Calu3 (cell line): ENCODE measurements around the gene PCCB. TPM values are rescaled to one million over a fixed set of nuclear protein-coding genes. Genes with fewer than 3 reads are reported as not detected.

Source experiments
- BruUV-seq: library from RNA; stranded (reverse); fragments of 400-500 nt; replicated peaks from 2 replicates; lab custom pipeline; 2021; lab: Mats Ljungman, UMichigan
- CTCF ChIA-PET: fragments of 300-600 bp; sonication (Branson Sonifier 250); formaldehyde crosslinking; loops from one replicate; lab custom pipeline; 2022; ENCODE audit warnings: antibody characterized with exemption; lab: Charles Lee
- DNase-seq: peaks from one replicate; pipeline ENCODE4 v3.0.0; 2022
- H3K27ac Mint-ChIP-seq: one replicate; pipeline ENCODE4 v1.8.0; 2022; ENCODE audit warnings: mixed read lengths; ENCODE audit not compliant: unreplicated experiment
- H3K27me3 Mint-ChIP-seq: one replicate; pipeline ENCODE4 v1.8.0; 2022; ENCODE audit warnings: mixed read lengths; ENCODE audit not compliant: unreplicated experiment
- H3K36me3 Mint-ChIP-seq: one replicate; pipeline ENCODE4 v1.8.0; 2022; ENCODE audit warnings: mild to moderate bottlenecking, moderate library complexity, mixed read lengths; ENCODE audit not compliant: insufficient read depth, unreplicated experiment
- H3K4me1 Mint-ChIP-seq: one replicate; pipeline ENCODE4 v1.8.0; 2022; ENCODE audit warnings: mild to moderate bottlenecking, low read depth, mixed read lengths; ENCODE audit not compliant: unreplicated experiment
- H3K4me3 Mint-ChIP-seq: one replicate; pipeline ENCODE4 v1.8.0; 2022; ENCODE audit warnings: mild to moderate bottlenecking, low read depth, moderate library complexity, mixed read lengths; ENCODE audit not compliant: unreplicated experiment
- H3K9me3 Mint-ChIP-seq: one replicate; pipeline ENCODE4 v1.8.0; 2022; ENCODE audit warnings: low read depth, mixed read lengths; ENCODE audit not compliant: unreplicated experiment
- intact Hi-C: fragments of 100-400 bp; cut with micrococcal nuclease; formaldehyde crosslinking; loops from one replicate; pipeline ENCODE4 v1.10.0; 2022; ENCODE audit not compliant: unreplicated experiment
- total RNA-seq: library from RNA; stranded (reverse); gene quantifications from 2 replicates; pipeline ENCODE4 v1.2.3, GENCODE V29; 2022
- TF ChIP-seq, protein P1 (sequence below): fragments of 200-600 bp; IDR thresholded peaks from one replicate; pipeline ENCODE4 v1.8.0; 2022; ENCODE audit warnings: antibody characterized with exemption; ENCODE audit not compliant: unreplicated experiment

PCCB gene
- total RNA-seq, 1 experiment from 2014 or later = 52.3 TPM

DNA sequence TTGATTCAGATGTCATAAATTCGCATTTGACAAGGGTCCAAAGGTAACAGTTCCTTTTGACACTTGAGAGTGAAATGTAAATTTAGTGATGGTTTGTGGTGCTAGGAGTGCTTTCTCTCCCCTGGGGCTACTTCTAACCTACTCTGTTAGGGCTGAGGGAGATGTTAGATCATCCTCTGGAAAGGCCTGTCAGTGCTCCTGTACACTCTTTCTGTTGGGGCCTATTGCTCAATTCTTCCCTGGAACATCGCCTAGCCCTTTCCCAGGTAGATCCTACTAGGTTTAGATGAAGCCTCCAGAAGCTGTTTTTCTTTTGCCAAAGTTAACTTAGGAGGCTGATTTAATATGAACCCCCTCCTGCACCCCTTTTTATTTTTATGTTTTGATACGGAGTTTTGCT lies 1.4 kb downstream of the PCCB start:
- peak overlapping the region; percentile 89 for H3K4me3 Mint-ChIP-seq
- no peaks in the 10 kb centered on the region for H3K9me3 Mint-ChIP-seq
- intact Hi-C loops = loop anchor here (5.0 kb wide), 1 partner anchor 109 kb away; no protein-coding TSS in a partner anchor
- peaks cover 26% of the 10 kb centered on the region for H3K4me1 Mint-ChIP-seq
- peaks cover 18% of the 10 kb centered on the region for H3K36me3 Mint-ChIP-seq
- H3K27me3 Mint-ChIP-seq = no peaks in the 10 kb centered on the region
- TF ChIP-seq, protein P1, sequence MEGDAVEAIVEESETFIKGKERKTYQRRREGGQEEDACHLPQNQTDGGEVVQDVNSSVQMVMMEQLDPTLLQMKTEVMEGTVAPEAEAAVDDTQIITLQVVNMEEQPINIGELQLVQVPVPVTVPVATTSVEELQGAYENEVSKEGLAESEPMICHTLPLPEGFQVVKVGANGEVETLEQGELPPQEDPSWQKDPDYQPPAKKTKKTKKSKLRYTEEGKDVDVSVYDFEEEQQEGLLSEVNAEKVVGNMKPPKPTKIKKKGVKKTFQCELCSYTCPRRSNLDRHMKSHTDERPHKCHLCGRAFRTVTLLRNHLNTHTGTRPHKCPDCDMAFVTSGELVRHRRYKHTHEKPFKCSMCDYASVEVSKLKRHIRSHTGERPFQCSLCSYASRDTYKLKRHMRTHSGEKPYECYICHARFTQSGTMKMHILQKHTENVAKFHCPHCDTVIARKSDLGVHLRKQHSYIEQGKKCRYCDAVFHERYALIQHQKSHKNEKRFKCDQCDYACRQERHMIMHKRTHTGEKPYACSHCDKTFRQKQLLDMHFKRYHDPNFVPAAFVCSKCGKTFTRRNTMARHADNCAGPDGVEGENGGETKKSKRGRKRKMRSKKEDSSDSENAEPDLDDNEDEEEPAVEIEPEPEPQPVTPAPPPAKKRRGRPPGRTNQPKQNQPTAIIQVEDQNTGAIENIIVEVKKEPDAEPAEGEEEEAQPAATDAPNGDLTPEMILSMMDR = no peak
- peak overlapping the region; percentile 58 for H3K27ac Mint-ChIP-seq
- no peak for DNase-seq
- CTCF ChIA-PET = interaction anchor here (0.6 to 1.5 kb wide), 4 partner anchors 13 to 501 kb away, joined by 3 to 6 read pairs (median 4); partner anchors contain the start of gene STAG1
- BruUV-seq = no TSS peak

DNA sequence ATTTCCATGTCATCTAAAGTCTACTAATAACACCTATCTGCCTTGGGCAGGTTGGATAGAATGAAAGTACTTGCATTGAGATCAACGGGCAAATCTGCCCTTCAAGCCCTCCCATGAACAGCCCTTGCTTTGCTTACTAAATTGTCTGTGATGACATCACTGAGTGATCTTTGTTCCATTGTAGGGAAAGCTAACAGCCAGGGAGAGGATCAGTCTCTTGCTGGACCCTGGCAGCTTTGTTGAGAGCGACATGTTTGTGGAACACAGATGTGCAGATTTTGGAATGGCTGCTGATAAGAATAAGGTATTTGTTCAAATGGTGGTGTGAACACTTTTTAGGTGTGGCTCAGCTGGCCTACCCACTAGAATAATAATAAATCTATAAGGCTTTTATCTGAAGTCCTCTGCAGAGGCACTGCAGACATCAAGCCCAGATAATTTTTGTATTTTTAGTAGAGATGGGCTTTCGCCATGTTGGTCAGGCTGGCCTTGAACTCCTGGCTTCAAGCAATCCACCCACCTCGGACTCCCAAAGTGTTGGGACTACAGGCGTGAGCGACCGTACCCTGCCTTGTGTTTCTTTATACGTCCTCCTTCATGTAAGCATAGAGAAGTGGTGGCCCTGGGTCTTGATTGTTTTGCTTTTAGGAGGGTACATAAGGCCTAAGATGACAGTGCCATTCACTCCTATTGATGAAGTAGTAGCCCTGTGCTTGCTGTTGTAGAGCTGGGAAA lies 5.7 kb downstream of the PCCB start:
- no TSS peak for BruUV-seq
- Mint-ChIP-seq H3K4me1 (peaks cover 11% of the 10 kb centered on the region), H3K4me3 (no peak overlapping the region), H3K36me3 (peaks cover 6% of the 10 kb centered on the region), H3K9me3 (no peaks in the 10 kb centered on the region), H3K27me3 (no peaks in the 10 kb centered on the region), H3K27ac (no peak overlapping the region)
- CTCF ChIA-PET = no interaction called here
- intact Hi-C loops = no loop called here
- TF ChIP-seq, protein P1 = no peak
- DNase-seq = no peak

DNA sequence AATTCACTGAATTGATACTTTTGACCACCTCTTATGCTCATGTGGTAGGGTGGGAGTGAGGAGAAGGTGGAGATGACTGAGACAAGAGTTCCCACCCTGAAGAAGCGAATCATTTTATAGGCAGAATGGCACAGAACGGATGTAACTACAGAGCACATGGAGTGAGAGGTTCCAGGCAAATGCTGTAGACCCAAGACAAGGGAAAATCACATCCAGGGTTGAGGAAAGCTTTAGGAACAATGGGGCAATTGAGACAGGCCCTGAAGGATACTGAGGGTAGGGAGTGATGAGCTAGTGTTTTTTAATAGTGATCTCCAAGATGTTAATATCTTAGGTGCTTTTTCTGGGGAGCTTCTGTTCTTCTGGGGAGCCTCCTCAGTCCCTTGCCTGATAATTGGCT lies 8.1 kb downstream of the PCCB start:
- DNase-seq = no peak
- peaks cover 7% of the 10 kb centered on the region for H3K36me3 Mint-ChIP-seq
- intact Hi-C loops = no loop called here
- no peak overlapping the region for H3K27ac Mint-ChIP-seq
- H3K4me3 Mint-ChIP-seq = no peak overlapping the region
- TF ChIP-seq, protein P1 = no peak
- BruUV-seq = no TSS peak
- no peaks in the 10 kb centered on the region for H3K9me3 Mint-ChIP-seq
- CTCF ChIA-PET = no interaction called here
- H3K4me1 Mint-ChIP-seq = no peaks in the 10 kb centered on the region
- no peaks in the 10 kb centered on the region for H3K27me3 Mint-ChIP-seq

DNA sequence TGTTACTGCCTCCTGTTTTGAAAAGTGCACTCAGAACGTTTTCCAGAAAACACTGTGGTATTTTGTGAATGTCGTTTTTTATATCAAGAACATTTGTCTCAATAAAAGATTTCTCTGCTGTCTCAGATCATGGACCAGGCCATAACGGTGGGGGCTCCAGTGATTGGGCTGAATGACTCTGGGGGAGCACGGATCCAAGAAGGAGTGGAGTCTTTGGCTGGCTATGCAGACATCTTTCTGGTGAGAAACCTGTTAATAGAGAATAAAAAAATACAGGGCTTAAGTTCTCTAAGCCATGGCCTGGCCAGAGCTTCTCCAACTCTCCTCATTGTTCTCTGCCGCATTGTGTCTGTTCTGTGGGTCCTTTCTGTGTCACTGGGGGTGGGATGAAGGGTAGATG lies 11.7 kb downstream of the PCCB start:
- intact Hi-C loops = no loop called here
- Mint-ChIP-seq H3K4me3 (no peak overlapping the region), H3K36me3 (peaks cover 16% of the 10 kb centered on the region), H3K27me3 (no peaks in the 10 kb centered on the region), H3K27ac (no peak overlapping the region), H3K4me1 (peaks cover 7% of the 10 kb centered on the region), H3K9me3 (no peaks in the 10 kb centered on the region)
- no TSS peak for BruUV-seq
- TF ChIP-seq, protein P1 = no peak
- CTCF ChIA-PET = no interaction called here
- no peak for DNase-seq
